Cardiac muscle cell (in vitro differentiated cells and primary cell): ENCODE data around the gene ATF1. TPM values are rescaled to one million over a fixed set of nuclear protein-coding genes. Genes with fewer than 3 reads are reported as not detected.
A peak's percentile ranks its signal among the peaks of the same experiment; 100 is the strongest.
"Not testable (repeated sequence)": the region's sequence is repeated elsewhere in the genome, so short reads cannot be mapped to it uniquely, and the experiment has no call there.

Experiments
- DNase-seq, 2 donors: peaks; one replicate each; pipeline versions ENCODE4 v3.0.0 to v3.0.0-alpha.2; 2010 to 2017; ENCODE audit warnings: low read depth in 1 of 2, low spot score in 1 of 2
- H3K27ac ChIP-seq: fragments of 200-600 bp; sonication (generic); 2 replicates; pipeline ENCODE4 v1.5.1; 2016
- H3K27me3 ChIP-seq: fragments of 200-600 bp; sonication (generic); 2 replicates; pipeline ENCODE4 v1.6.0; 2016; ENCODE audit warnings: control low read depth
- H3K36me3 ChIP-seq: fragments of 200-600 bp; sonication (generic); 2 replicates; pipeline ENCODE4 v1.5.1; 2016; ENCODE audit warnings: control low read depth
- H3K4me1 ChIP-seq: fragments of 200-600 bp; sonication (generic); 2 replicates; pipeline ENCODE4 v1.8.1; 2017; ENCODE audit warnings: low read depth, mild to moderate bottlenecking, mixed run types
- H3K4me3 ChIP-seq: fragments of 200-600 bp; sonication (generic); 2 replicates; pipeline ENCODE4 v1.5.1; 2016; ENCODE audit warnings: mild to moderate bottlenecking
- H3K9me3 ChIP-seq: fragments of 200-600 bp; sonication (generic); 2 replicates; pipeline ENCODE4 v1.5.1; 2017; ENCODE audit warnings: low read depth, mild to moderate bottlenecking, control low read depth
- CTCF ChIP-seq: IDR thresholded peaks from 2 replicates; pipeline ENCODE4 v1.5.1; 2012; ENCODE audit warnings: low read depth, mild to moderate bottlenecking, low read length
- polyA plus RNA-seq: library from polyadenylated mRNA; unstranded; fragments of >200 nt; fragmentation: Nextera tagmentation; extraction: Ambion mirVana; gene quantifications from 2 replicates; pipeline ENCODE4 v1.2.1, GENCODE V29; 2016
- total RNA-seq: library from RNA; depleted of rRNA; stranded (reverse); fragments of >200 nt; gene quantifications from 2 replicates; pipeline ENCODE4 v1.2.3, GENCODE V29; 2016

The ATF1 gene
- total and polyA plus RNA-seq, 2 experiments from 2014 or later = 14.4 to 26.4 TPM

- no peaks in the 10 kb centered on the region for H3K36me3 ChIP-seq
- no peak overlapping the region for H3K4me3 ChIP-seq
- no peaks in the 10 kb centered on the region for H3K9me3 ChIP-seq
- H3K27me3 ChIP-seq = no peaks in the 10 kb centered on the region
- DNase-seq = no peak
- TF ChIP-seq CTCF = no peak
- H3K4me1 ChIP-seq = no peaks in the 10 kb centered on the region
- H3K27ac ChIP-seq = no peak overlapping the region
Observed at GRCh38 chr12:50859621-50860310, 95.9 kb downstream of the ATF1 start.

DNA sequence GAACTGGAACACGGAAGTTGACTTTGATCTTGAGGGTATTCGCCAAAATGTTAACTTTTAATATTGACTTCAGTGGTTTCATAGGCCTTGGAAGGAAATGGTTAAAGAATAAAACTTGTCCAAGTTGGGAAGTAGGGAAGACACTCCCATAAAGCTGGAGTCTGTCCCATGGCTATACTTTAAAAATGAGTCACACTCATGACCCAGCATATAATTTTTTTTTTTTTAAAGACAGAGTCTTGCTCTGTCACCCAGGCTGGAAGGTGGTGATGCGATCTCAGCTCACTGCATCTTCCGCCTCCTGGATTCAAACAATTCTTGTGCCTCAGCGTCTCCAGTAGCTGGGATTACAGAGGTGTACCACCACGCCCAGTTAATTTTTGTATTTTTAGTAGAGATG, 98.4 kb downstream of the ATF1 start:
- Histone ChIP-seq H3K27me3 (no peaks in the 10 kb centered on the region), H3K4me3 (no peak overlapping the region), H3K4me1 (no peaks in the 10 kb centered on the region), H3K9me3 (no peaks in the 10 kb centered on the region), H3K27ac (no peak overlapping the region), H3K36me3 (no peaks in the 10 kb centered on the region)
- no peak for TF ChIP-seq CTCF
- DNase-seq = peak in 1 of 2 donors; percentile 54

GRCh38 chr12:50865266-50865665, 101.4 kb downstream of the ATF1 start:
- no peak for TF ChIP-seq CTCF
- no peak overlapping the region for H3K27ac ChIP-seq
- no peak for DNase-seq
- no peaks in the 10 kb centered on the region for H3K4me1 ChIP-seq
- no peaks in the 10 kb centered on the region for H3K9me3 ChIP-seq
- no peaks in the 10 kb centered on the region for H3K36me3 ChIP-seq
- H3K4me3 ChIP-seq = no peak overlapping the region
- no peaks in the 10 kb centered on the region for H3K27me3 ChIP-seq

DNA sequence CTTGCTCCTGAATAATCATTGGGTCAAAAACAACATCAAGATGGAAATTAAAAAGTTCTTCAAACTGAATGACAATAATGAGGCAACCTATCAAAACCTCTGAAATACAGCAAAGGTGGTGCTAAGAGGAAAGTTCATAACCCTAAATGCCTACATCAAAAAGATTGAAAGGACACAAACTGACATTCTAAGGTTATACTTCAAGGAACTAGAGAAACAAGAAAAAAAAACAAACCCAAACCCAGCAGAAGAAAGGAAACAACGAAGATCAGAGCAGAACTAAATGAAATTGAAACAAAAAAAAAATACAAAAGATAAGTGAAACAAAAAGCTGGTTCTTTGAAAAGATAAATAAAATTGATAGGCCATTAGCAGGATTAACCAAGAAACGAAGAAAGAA, 105.0 kb downstream of the ATF1 start:
- not testable (repeated sequence) for H3K9me3 ChIP-seq, DNase-seq, H3K4me3 ChIP-seq, H3K36me3 ChIP-seq, H3K27me3 ChIP-seq, H3K4me1 ChIP-seq, H3K27ac ChIP-seq

Other genes starting within 250 kb of the ATF1 start
- gene TMPRSS12, start 78.8 kb downstream of the ATF1 start, total RNA-seq = not detected in 2 replicates
- gene TMPRSS12, start 78.8 kb downstream of the ATF1 start, polyA plus RNA-seq = not detected in 2 replicates
- not detected in 2 replicates for gene HIGD1C, start 188.4 kb downstream of the ATF1 start, total RNA-seq
- not detected in 2 replicates for gene HIGD1C, start 188.4 kb downstream of the ATF1 start, polyA plus RNA-seq